HS-5 (cell line): ENCODE results near the gene RBMS1.
"Not testable (repeated sequence)": the region's sequence is repeated elsewhere in the genome, so short reads cannot be mapped to it uniquely, and the experiment has no call there.

Experiments
- DNase-seq: peaks from one replicate; pipeline ENCODE4 v3.0.0-alpha.2; 2012; ENCODE audit warnings: low read depth

Gene RBMS1

GRCh38 chr2:160433466-160434140 lies 60.0 kb downstream of the RBMS1 start:
- DNase-seq: no peak

GRCh38 chr2:160432633-160433032 lies 61.0 kb downstream of the RBMS1 start:
- peak; percentile 95 for DNase-seq

- DNase-seq: no peak
These were observed 62.2 kb downstream of the RBMS1 start for GRCh38 chr2:160431441-160431840.

GRCh38 chr2:160430001-160430344 lies 63.6 kb downstream of the RBMS1 start:
- no peak for DNase-seq

- DNase-seq: no peak
These were observed 64.2 kb downstream of the RBMS1 start for GRCh38 chr2:160429248-160430000.

GRCh38 chr2:160428405-160428763 lies 65.2 kb downstream of the RBMS1 start:
- no peak for DNase-seq

- DNase-seq: no peak
These were observed 65.8 kb downstream of the RBMS1 start for GRCh38 chr2:160427629-160428404.

GRCh38 chr2:160426604-160427003 lies 67.0 kb downstream of the RBMS1 start:
- no peak for DNase-seq

- no peak for DNase-seq
These were observed 68.0 kb downstream of the RBMS1 start for GRCh38 chr2:160425434-160426151.

- DNase-seq: no peak
These were observed 70.5 kb downstream of the RBMS1 start for GRCh38 chr2:160423126-160423525.

- not testable (repeated sequence) for DNase-seq
These were observed 71.7 kb downstream of the RBMS1 start for GRCh38 chr2:160421646-160422501.

GRCh38 chr2:160420711-160421110 lies 72.9 kb downstream of the RBMS1 start:
- DNase-seq: no peak

GRCh38 chr2:160419776-160420505 lies 73.7 kb downstream of the RBMS1 start:
- no peak for DNase-seq

GRCh38 chr2:160418853-160419252 lies 74.8 kb downstream of the RBMS1 start:
- DNase-seq: no peak

GRCh38 chr2:160418398-160418765 lies 75.2 kb downstream of the RBMS1 start:
- no peak for DNase-seq

- peak; percentile 70 for DNase-seq
These were observed 75.7 kb downstream of the RBMS1 start for GRCh38 chr2:160417745-160418397.

- DNase-seq: peak; percentile 93
These were observed 77.6 kb downstream of the RBMS1 start for GRCh38 chr2:160415991-160416390.

- DNase-seq: no peak
These were observed 81.7 kb downstream of the RBMS1 start for GRCh38 chr2:160411955-160412354.

GRCh38 chr2:160411167-160411566 lies 82.4 kb downstream of the RBMS1 start:
- DNase-seq: no peak

- DNase-seq: no peak
These were observed 84.1 kb downstream of the RBMS1 start for GRCh38 chr2:160409480-160409879.
